Measurements from ENCODE around the gene UBAC1.

DNA sequence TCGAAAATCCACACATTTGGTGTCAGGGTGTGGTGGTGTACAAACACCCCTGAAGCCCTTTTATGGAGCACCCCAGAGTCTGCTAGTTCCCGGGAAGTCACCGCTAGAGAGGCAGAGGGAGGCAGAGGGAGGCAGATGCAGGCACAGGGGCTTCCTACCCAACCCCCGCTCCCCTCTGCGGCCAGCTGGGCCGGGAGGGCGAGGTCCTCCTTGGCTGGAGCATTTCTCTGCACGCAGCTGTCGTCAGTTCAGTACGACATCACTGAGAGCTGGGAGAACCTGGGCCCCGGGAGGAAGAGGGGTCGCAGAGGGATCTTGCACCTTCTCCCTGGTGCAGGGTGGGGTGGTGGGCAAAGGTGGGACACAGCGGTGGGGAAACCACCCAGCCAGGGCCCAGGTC lies 15.8 kb upstream of the UBAC1 start:
- TF ChIP-seq CTCF (IDR thresholded peaks at IDR 0.05 in 4 of 5, conservative IDR thresholded peaks at IDR 0.05 in 1 of 5) (no peak), POLR2A (IDR thresholded peaks at IDR 0.05) (no peak)

Data from gastrocnemius medialis (tissue), 4 donors.